PFSK-1 (cell line): ENCODE results near the gene TMEM273.

Experiments
- POLR2AphosphoS5 ChIP-seq: IDR thresholded peaks from 2 replicates; pipeline ENCODE4 v1.6.1; 2012; ENCODE audit warnings: low read depth, mild to moderate bottlenecking, control low read depth, low read length, moderate library complexity
- SIN3A ChIP-seq: IDR thresholded peaks from 2 replicates; pipeline ENCODE4 v1.6.1; 2012; ENCODE audit warnings: mild to moderate bottlenecking, low read length, moderate library complexity, borderline replicate concordance; ENCODE audit not compliant: insufficient read depth
- TAF1 ChIP-seq: IDR thresholded peaks from 2 replicates; pipeline ENCODE4 v1.6.1; 2012; ENCODE audit warnings: low read length, control low read depth, borderline replicate concordance; ENCODE audit not compliant: insufficient read depth
- TF ChIP-seq, protein P1 (sequence below), 2 experiments: IDR thresholded peaks; 2 replicates each; pipeline versions ENCODE4 v1.6.1 to v1.8.0; 2011 to 2012; ENCODE audit warnings: low read depth in 2 of 2, low read length in 2 of 2, control low read depth in 1 of 2, inconsistent platforms in 1 of 2, mild to moderate bottlenecking in 1 of 2, moderate library complexity in 1 of 2; ENCODE audit not compliant: insufficient read depth in 1 of 2

DNA sequence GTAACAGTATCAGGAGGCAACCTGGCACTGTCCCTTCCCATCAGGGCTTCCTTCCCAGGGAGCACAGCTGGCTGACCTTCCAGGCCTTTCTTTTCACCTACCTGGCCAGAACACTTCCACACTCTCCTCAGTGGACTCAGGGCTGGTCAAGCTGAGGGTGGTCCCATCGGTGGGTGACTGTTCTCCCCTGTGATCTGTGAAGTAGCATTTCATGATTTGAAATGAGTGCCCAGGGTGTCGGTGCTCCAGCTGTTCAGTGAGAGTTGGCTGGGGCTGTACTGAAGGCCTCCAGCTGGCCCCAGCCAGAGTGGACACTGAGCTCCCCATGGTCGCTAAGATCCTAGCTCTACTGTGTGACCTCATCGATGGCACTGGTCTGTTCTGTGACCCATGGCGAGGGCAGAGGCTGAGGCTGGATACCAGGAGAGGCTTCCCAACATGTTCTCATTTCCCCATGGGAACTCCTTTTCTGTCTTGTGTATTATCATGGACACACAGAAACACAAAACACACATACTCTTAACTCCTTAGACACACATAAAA, 54.4 kb downstream of the TMEM273 start, which contains the start of gene FAM170B:
- no peak for TF ChIP-seq POLR2AphosphoS5
- TF ChIP-seq SIN3A, result no peak
- TF ChIP-seq, protein P1, sequence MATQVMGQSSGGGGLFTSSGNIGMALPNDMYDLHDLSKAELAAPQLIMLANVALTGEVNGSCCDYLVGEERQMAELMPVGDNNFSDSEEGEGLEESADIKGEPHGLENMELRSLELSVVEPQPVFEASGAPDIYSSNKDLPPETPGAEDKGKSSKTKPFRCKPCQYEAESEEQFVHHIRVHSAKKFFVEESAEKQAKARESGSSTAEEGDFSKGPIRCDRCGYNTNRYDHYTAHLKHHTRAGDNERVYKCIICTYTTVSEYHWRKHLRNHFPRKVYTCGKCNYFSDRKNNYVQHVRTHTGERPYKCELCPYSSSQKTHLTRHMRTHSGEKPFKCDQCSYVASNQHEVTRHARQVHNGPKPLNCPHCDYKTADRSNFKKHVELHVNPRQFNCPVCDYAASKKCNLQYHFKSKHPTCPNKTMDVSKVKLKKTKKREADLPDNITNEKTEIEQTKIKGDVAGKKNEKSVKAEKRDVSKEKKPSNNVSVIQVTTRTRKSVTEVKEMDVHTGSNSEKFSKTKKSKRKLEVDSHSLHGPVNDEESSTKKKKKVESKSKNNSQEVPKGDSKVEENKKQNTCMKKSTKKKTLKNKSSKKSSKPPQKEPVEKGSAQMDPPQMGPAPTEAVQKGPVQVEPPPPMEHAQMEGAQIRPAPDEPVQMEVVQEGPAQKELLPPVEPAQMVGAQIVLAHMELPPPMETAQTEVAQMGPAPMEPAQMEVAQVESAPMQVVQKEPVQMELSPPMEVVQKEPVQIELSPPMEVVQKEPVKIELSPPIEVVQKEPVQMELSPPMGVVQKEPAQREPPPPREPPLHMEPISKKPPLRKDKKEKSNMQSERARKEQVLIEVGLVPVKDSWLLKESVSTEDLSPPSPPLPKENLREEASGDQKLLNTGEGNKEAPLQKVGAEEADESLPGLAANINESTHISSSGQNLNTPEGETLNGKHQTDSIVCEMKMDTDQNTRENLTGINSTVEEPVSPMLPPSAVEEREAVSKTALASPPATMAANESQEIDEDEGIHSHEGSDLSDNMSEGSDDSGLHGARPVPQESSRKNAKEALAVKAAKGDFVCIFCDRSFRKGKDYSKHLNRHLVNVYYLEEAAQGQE (IDR thresholded peaks at IDR 0.05; ENCODE audit: insufficient read depth in 1 of 2, low read depth in 2 of 2, low read length in 2 of 2), result no peak
- no peak for TF ChIP-seq TAF1
